GM18909 (cell line): Measurements from ENCODE around the gene DDX41.
"Not testable (repeated sequence)": the region's sequence is repeated elsewhere in the genome, so short reads cannot be mapped to it uniquely, and the experiment has no call there.

Experiments used
- ATAC-seq: cut with Tn5 transposase; IDR thresholded peaks from one replicate; pipeline ENCODE4 v1.9.1; 2021; ENCODE audit warnings: mild to moderate bottlenecking; ENCODE audit not compliant: unreplicated experiment, poor library complexity

The DDX41 gene

DNA sequence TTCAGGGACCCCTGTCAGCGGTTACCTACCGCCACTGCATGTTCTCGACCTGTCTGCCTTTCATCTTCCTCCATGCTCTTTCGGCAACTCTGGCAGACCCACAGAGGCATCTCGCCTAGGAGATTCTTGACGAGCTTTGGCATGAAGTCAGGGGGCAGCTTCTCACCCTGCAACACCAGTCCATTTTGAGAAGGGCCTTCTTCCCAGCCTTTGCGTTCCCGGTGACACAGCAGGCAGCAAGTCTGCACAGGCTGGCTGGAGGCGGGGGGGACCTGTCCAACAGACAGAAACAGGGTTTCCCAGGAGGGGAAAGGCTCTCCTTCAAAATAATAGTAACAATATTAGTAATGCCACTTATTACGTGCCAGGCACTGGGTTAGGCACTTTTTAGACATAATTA lies 22.1 kb upstream of the DDX41 start:
- no peak for ATAC-seq

DNA sequence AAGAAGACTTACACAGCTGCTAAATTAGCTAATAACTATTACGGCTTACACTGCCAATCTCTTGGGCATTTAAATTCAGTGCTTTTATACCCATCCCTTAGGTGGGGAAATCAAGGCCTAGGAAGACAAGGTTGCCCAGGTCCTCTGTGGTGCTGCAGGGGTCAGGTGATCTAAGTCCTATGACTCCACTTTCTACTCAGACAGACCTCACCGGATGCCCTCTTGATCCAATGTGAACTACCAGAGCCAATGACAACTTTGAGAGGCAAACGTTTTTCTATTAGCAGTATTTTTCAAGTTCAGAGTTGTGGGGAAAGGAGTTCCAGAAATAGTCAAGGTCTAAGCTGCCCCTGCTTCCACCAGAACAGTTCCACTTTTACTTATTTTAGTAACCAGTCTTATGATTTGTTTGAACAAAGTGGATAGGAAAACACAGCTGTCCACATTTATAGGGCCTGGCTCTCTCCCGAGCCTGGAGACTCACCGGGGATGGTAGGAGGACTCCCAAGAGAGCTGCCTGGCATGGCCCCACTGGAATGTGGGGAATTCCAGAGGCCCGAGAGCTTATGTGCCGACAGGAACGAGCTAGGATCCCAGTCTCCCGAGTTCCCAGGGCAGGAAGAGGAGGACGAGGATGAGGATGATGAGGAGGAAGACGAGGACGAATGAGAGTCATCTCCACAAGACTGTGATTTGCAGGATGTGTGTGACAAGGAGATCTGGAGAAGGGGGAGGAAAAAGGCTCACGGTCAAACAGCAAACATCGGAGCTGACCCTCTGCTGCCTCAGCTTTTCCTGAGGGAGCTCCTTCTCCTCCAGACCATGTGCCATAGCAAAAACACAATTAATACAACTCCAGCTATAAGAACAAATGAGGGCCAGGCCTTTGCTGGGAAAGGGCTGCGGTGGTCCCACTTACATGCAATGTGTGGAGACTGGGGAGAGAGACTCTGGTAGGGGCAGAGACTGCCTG lies 20.9 kb upstream of the DDX41 start:
- no peak for ATAC-seq

DNA sequence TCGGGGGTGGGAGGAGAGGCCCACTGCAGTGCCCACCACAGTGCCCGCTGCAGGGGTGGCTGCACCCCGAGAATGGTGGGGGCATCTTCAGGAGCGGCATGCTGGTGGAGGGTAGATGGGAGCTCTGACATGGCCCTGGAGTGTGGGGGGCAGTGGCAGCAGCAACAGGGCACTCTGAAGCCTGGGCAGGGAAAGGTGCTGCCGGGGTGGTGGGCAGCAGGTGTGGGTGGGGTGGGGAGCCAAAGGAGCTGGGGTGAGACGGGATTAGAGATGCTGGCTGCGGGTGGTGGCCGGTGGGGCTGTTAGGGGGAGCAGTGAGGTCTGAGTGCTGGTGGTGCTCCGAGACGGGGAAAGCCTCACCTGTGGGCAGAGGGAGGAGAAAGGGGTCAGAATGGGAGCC lies 19.6 kb upstream of the DDX41 start:
- no peak for ATAC-seq

GRCh38 chr5:177535125-177535524 lies 18.4 kb upstream of the DDX41 start:
- no peak for ATAC-seq

- ATAC-seq = not testable (repeated sequence)
These were observed 17.7 kb upstream of the DDX41 start for GRCh38 chr5:177534433-177534832.

DNA sequence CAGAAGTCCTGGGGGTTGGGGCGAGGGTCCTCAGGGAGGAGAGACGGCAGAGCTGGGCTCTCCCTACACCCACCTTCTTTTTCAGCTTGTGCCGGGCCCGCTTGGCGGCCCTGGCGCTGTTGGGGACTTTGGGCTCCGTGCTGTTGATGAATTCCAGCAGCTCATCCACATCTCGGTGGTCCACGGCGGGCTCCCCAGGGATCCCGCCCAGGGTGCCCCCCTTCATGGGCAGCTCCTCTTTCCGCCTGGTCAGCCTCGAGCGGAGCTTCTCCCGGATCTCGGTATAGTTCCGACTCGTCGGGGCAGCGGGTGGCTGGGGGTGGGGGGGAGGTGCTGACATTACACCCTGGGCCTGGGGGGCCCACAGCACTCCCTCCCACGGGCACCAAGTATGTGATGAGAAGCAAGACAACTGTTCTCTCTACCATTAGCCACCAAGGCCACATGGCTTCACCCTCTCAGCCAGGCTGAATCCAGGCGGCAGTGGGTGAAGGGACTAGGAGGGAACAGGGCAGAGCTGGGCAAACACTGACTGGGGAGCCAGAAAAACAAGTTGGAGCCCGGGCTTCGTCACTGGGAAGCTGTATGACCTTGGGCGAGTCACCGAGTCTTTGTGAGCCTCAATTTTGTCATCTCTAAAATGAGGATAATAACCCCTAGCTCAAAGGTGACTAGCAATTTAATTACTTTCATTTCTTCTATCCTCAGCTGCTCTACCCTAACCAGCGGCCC lies 14.6 kb upstream of the DDX41 start:
- ATAC-seq = no peak

GRCh38 chr5:177530638-177531037 lies 13.9 kb upstream of the DDX41 start:
- no peak for ATAC-seq

- ATAC-seq = no peak
These were observed 12.8 kb upstream of the DDX41 start for GRCh38 chr5:177529247-177530203.

DNA sequence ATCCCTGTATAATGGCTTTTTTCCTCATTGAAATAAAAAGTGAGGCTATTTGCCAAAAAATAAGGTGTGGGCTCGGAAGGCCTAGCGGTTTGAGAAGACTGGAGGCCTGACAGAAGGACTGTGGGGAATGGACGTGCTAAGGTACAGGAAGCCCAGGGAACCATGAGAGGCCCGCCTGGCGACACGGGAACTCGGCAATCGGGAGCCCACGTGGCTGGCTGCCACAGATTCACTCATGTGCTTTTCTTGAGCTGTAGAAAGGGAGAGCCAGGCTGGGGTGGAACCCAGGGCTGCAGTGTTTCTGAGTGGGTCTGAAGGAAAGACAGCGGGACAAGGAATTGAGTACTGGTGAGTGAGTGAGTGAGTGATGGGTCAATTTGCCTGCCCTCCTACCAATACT lies 11.9 kb upstream of the DDX41 start:
- ATAC-seq = no peak

- no peak for ATAC-seq
These were observed 10.8 kb upstream of the DDX41 start for GRCh38 chr5:177527595-177527994.

DNA sequence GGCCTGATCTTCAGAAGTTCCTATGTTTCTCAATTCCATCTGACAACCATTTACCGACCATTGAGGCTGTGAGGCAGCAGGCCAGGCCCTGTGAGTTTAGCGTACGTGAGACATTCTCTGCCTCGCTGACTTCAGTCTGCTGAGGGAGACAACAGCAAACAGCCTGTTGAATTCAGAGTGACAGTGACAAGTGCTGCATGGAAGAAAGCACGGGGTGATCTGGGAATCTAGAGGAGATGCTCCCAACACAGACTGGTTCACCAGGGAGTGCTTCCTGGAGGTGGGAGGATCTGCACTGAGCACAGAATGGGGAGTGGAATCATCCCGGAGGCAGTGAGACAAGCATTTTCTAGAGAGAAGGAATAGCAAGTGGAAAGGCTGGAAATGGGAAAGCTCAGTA lies 10.0 kb upstream of the DDX41 start:
- no peak for ATAC-seq

DNA sequence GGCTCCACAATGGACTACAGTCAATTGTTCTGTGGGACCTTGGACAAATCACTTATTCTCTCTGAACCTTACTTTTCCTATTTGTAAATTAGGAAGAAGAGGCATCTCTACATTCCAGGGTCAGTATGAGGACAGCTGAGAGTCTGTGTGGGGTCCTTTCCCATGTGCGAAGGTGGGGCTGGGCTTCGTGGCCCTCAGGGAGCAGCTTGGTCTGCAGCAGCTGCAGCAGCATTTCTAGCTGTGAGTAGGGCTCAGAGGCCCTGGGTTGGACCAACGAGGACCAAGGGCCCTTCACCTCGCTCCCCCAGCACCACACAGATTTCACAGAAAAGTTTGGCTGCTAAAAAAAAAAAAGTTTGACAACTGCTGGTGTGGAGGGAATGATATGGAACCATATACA lies 9.4 kb upstream of the DDX41 start:
- ATAC-seq = no peak

DNA sequence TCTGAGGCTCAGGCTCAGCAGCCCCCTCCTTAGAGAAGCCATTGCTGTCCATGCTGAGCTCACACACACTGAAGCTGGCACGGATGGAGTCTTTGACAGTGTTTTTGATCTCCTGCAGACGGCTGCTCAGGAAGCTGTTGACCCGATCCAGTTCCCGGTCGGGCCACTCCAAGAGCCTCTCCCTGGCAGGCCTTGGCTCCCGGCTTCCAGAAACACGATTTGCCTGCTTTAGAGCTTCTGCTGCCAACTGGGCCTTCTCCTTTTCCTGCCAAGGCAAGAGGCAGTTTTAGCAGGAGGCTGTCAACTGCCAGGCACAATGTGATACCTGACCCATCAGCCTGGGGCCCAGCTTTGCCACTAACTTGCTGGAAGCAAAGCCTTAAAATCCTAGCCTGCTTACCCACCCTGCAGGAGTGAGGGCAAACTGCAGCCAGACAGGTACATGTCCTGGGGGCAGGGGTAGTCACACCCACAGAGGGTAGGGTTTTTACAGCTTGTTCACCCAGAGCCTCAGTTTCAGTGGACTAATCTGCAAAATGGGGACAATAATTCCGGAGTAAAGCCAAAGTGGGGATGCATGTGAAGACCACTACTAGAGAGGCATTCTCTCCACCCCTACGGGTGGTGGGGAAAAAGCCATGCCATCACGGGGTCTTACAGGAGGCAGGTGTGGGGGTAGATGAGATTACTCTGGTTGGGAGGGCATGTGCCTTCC lies 8.3 kb upstream of the DDX41 start:
- ATAC-seq = no peak

- no peak for ATAC-seq
These were observed 7.8 kb upstream of the DDX41 start for GRCh38 chr5:177524539-177524900.

DNA sequence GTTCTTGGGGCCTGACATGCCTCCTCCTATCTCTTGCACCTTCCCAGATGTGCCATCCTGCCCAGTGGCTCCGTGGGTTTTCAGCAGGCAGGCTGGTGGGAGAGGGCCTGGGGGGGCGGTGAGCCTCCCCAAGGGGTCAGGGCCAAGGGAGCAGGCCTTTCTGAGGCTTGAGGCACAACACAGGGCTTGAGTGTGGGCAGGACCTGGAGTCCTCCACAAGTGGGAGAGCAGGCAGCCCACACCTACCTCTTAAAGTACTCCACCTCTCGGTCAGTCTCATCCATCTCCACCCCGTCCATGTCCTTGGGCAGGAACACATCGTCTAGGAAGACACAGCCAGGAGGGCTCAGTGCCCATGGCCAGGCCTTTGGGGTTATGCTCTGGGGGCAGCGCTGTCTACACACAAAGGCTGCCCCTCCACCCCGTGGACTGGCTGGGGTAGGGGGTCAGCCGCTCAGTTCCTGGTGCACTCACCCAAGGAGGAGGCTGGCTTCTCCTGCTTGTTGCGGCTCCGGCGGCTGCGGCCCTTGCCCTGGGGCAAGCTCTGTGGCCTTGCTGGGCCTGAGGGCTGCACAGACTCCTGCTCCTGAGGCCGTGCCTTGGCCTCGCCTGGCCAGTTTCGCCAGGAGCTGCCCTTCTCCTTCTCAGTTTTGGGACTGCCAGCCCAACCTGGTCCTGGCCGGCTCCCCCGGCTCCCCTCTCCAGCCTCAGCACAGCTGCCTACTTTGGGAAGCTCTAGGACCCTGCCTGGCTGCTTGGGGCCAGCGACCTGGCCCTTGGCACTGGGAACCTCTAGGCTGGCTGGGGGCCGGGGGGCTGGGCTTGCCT lies 7.2 kb upstream of the DDX41 start:
- ATAC-seq = no peak

DNA sequence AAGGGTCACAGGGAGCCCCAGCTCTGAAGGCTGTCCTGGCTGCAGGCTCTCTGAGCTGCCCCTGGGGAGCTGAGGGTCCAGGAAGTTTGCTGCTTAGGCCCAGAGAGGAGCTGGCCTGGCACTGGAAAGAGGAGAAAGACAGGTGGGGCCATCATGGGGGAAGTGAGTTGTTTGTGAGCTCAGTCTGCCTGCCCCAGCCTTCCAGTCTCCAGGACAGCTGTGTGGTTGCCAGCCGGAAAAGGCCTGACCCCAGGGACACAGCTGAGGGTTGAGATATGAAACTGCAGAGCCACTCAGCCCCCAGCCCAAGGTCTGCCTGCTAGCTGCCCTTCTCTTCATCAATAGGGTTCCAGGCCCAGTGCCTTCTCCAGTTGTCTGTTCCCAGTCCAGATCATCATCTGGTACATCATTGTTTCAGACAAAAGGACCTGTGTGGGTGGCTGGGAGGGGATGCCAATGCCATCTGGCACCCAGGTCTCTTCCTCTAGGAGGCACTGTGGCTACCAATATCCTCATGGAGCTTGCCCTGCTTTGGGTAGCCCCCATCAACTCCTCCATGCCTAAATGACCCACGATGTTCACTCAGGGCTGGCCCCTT lies 4.3 kb upstream of the DDX41 start:
- no peak for ATAC-seq

DNA sequence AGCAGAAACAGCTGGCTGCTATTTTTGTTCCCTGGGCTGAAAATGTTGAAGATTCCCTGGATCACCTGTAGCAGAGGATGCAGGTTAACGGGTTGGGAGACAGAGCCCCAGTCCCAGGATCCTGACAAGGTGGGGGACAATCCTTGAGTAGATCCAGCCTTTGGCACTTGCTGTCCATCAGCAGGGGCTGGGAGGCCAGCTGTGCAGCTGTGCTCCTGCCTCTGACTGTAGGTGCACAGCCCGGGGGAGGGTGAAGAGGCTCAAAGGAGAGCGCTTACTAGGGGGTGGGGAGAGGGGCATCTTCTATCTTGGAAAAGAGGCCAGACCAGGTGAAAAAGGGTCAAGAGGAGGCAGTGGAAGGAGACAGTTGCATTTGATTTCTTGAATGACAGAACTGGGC lies 3.5 kb upstream of the DDX41 start:
- no peak for ATAC-seq

GRCh38 chr5:177519463-177520235 lies 2.9 kb upstream of the DDX41 start:
- ATAC-seq = no peak
